HG03103 (cell line): ENCODE data around the gene ATG2A.
A peak's percentile ranks its signal among the peaks of the same experiment; 100 is the strongest.

ENCODE experiments used
- ATAC-seq: cut with Tn5 transposase; IDR thresholded peaks from one replicate; pipeline ENCODE4 v1.9.1; 2021; ENCODE audit warnings: low read depth; ENCODE audit not compliant: unreplicated experiment

The ATG2A gene

DNA sequence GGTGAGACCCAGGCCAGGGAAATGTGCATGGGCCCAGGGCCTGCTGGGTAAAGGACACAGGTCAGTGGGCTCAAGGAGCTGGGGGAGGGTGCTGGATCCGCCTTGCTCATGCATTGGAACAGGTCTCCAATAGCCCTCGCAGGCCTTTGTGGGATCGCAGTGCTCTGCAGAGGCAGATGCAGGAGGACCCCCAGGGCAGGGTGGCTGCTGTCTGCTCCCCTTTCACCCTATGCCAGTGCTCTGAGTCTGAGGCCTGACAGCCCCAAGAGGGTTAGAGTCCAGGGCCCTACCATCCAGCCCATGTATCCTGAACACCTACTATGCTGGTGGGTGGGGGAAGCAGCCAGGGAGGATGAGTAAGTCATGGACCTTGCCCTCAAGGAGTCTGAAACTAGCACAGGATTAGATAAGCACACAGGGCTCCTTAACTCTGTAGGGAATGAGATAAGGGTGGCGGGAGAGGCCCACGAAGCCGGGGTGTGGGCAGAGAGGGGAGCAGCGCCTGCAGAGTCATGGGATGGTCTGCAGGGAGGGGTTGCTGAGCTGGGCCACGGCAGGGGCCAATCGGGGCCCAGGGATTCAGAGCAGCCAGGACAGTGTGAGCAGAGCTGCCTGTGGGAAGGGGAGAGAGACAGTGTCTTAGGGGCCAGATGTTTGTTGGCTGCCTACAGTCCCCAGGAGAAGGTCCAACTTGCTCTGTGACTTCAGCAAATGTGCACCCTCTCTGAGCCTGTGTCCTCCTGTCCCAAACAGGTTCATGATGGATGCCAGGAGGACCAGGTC is 28.1 kb downstream of the ATG2A start:
- no peak for ATAC-seq

GRCh38 chr11:64888406-64888728 is 28.6 kb downstream of the ATG2A start:
- ATAC-seq = no peak

GRCh38 chr11:64887757-64888405 is 29.1 kb downstream of the ATG2A start:
- ATAC-seq = peak; percentile 56

- no peak for ATAC-seq
Observed at GRCh38 chr11:64887234-64887756, 29.7 kb downstream of the ATG2A start.

DNA sequence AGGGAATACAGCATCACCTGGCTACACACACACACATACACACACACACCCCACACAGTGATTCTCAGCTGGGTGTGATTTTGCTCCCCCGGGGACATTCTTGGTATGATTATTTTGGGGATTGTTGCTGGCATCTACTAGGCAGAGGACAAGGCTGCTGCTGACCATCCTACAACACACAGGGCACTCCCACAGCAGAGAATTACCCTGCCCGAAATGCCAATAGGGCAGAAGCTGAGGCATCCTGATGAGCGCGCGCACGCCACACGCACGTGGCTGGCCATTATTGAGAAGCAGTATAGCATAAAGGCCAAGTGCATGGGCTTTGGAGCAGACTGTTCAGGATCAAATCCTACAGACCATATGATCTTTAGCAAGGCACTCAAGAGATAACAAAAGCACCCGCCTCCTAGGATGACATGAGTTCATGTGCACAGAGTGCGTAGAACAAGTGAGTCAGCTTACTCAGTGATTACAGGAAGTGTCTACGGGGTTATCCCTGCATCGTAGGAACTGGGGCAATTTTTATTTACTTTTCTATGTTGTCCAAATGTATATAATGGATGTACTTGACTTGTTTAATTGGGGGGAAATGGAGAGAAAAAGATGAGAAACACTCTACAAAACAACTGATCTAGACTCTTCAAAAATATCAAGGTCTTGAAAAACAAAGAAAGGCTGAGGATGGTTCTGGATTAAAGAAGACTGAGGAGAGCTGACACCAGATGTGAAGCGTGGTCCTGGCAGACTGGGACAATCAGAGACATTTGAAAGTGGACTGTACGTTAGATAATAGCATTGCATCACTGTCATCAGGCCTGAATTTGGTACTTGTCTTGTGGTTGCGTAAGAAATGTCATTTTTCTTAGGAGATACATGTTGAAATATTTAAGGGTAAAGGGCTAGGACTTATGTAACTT is 31.4 kb downstream of the ATG2A start:
- no peak for ATAC-seq

DNA sequence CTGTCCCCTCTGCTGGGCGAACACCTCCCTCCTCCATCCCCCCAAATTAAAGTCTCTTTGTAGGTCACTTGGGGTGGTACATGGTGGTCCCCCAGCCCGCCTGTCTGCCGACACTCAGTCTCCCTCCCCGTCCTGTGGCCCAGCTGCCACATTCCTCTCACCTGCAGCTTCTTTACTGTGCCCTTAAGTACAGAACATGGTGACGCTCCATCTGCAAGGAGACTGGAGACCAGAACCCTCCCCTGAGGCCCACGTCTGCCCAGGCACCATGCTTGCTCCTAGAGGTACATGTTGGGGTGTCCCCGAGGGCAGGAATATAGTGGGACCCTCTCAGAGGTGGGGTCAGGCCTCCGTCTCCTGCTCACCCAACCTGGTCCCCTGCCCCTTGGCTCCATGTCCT is 33.0 kb downstream of the ATG2A start:
- no peak for ATAC-seq

DNA sequence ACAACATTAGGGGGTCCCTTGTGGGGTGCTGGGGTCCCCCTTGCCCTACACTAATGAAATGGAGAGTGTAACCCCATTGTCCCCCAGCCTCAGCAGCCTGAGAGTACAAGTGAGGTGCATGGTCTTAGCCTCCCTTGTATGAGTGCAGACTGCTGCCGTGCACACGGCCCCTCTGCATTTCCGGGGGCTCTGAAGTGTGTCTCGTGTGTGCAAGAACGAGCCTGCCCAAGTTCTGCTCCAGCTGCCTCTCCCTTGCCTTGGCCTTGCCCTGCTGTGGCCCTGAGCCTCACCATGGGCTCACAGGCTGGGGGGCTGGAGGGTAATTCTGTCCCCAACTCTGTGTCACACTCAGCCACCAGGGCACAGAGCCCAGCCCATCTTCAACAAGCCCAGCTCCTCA is 33.4 kb downstream of the ATG2A start:
- no peak for ATAC-seq

- ATAC-seq = no peak
Observed at GRCh38 chr11:64882243-64882642, 34.8 kb downstream of the ATG2A start.

DNA sequence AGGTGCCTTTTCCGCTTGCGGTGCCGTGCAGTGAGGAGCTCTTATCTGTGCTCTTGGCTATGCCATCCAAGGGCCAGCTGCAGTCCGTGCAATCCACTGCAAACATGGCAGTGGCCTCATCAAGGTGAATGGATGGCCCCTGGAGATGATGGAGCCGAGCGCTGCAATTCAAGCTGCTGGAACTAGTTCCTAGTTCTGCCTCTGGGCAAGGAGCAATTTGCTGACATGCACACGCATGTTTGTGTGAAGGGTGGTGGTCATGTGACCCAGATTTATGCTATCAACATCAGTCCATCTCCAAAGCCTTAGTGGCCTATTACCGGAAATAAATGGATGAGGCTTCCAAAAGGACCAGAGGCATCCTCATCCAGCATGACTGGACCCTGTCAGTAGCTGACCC is 35.5 kb downstream of the ATG2A start:
- no peak for ATAC-seq

DNA sequence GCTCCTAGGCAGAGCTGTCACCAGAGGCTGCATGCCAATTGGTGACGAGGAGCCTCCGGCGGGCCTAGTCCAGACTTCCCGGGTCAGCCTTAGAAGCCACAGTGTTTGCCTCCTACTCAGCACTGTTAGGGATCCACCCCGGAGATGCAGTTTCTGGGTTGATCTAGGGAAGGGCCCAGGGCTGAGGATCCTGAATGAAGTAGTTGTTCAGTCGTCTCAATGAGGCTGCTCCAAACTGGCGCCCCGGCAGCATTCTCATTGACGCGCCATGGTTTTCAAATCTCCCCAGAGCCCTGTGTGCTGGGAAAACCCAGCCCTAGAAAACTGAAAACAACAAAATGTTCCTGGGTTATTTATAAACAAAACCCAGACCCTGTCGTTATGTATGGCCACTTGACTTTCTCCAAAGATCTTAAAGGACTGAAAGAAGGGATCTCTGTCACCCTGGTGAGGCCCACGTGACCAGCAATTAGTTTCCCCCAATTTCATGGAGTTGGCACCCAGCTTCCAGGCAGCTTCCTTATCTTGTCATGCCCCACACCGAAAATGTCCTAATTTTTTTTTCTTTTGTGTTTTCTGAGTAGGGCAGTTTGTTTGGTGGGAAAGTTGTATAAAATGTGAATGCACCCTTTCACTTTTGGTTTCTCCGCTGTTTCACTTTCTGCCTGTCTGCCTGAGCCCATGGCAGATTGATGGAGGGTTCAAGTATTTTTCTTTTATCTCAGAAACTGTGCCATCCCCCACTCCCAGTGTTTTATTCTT is 36.6 kb downstream of the ATG2A start:
- no peak for ATAC-seq

GRCh38 chr11:64879244-64879900 is 37.6 kb downstream of the ATG2A start:
- no peak for ATAC-seq

DNA sequence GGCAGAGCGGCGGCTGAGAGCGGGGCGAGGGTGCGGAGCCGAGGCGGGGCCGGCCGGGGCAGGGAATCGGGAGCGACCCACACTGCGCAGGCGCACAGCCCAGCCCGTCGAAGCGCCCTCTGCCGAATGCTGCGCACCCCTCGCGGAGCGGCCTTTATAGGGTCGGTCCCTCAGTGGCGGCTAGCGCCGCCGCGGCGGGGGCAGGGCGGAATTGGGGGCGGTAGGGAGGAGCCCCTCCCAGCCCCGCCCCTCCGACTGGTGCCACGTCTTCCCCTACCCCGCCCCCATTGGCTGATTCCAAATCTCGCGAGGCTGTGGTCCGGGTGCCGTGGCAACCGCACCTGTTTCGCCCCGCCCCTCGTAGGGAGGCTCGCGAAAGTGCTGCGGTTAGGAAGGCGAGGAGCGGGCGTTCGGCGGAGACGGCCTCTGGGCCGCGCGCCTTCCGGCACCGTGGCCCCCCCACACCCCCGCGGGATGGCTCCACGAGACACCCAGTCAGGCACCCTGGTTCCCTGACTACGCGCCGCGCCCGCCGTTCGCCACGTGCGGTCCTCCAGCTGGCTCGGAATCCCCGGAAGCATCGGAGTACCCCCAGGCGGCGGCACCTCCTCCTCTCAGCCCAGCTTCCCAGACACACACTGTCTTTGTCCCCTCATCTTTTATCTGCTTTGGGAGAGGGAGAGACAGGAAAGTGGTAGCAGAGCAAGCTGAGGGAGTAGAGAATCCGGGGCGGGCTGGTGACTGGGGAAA is 38.3 kb downstream of the ATG2A start, which contains the start of gene EHD1:
Gene EHD1, minus strand, starts transcription at position 128 of the 750 bp plus-strand sequence. CDS start 157 bp downstream, outside the sequence.
- ATAC-seq = peak; percentile 60

- ATAC-seq = peak; percentile 11
Observed at GRCh38 chr11:64878223-64878493, 38.9 kb downstream of the ATG2A start.

GRCh38 chr11:64877390-64878222 is 39.4 kb downstream of the ATG2A start:
- no peak for ATAC-seq

DNA sequence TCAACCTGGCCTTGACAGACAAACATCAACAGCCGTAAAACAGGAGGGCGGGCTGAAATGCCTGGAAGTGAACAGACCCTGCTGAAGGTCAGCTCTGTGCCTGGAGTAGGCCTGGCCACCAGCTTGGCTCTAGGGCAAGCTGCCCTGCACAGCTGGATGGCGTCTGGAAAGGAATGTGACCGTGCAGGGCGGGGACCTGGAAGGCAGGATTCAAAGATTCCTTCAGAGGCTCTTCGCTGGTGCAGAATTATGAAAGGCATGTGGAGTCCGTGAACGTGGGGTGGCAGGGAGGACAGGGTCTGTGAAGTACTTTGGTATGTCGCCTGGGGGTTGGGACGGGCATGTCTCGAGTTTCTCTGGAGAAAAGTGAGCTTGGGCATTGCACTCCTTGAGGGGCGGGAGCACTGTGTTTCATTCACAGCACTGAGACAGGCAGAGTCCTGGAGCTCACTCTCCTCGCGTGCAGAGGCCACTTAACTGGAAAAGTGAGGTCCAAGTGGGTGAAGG is 40.1 kb downstream of the ATG2A start:
- no peak for ATAC-seq

DNA sequence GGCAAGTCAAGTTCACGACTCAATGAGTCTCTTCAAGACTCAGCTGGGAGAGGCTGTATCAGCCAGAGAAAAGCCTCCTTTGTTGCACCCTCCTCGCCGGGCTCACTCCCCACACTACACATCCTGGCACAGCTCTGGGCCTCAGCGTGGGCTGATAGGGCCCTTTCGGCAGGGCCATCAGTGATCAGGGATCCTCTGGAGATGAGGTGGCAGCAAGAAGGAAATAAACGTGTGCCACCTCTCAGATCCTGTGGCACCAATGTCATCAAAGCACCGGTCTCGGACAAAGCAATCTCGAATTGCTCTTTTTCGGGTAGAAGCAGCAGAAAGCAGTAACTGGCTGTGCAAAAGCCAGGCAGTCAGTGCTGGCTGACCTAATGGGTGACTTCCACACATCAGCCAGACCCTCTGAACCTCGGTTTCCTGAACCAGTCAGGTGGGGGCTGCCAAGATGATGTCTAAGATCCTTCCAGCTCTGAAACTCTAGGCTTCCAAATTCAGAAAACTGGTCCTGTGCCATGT is 40.7 kb downstream of the ATG2A start:
- ATAC-seq = no peak

GRCh38 chr11:64875369-64876228 is 41.4 kb downstream of the ATG2A start:
- ATAC-seq = no peak
